NOMO-1 treated with DMSO at 0.1 percent for 48 hours (cell line): ENCODE data around the gene PLCH1.
A peak's percentile ranks its signal among the peaks of the same experiment; 100 is the strongest.

Experiments used
- DNase-seq: peaks from one replicate; lab custom pipeline; 2025; ENCODE audit not compliant: unreplicated experiment; lab: John Stamatoyannopoulos, UW

Gene PLCH1

DNA sequence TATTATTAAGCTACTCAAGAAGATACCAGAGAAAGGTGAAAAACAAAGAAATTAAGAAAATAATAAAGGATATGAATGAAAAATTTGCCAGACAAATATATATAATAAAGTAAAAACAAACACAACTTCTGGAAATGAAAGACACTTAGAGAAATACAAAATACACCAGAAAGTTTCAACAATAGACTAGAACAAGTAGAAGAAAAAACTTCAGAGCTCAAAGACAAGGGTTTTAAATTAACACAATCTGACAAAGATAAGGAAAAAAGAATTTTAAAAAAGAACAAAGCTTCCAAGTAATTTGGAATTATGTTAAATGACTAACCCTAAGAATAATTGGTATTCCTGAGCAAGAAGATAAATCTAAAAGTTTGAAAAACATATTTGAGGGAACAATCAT is 135.3 kb downstream of the PLCH1 start:
- no peak for DNase-seq

GRCh38 chr3:155608228-155608920 is 136.5 kb downstream of the PLCH1 start:
- no peak for DNase-seq

- DNase-seq: no peak
These were observed 137.1 kb downstream of the PLCH1 start for GRCh38 chr3:155607761-155608160.

GRCh38 chr3:155605571-155605970 is 139.3 kb downstream of the PLCH1 start:
- no peak for DNase-seq

DNA sequence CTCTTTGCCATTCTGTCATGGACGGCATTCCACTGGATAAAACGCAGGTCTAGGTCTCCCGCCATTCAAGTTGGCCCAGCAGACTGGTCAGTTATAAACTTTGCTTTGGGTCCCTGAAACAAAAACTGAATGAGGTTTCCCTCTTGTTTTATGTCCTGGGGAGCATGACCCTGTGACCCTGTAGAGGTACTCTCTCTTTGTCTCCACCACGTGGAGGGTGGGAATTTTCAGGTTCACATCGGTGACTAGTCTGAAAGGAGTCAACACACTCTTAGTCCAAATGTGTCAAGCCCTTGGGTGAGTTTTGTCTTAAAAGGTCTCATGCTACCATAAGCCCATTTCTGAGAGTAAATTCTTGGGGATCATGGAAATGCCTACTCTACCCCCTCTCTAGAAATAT is 139.9 kb downstream of the PLCH1 start:
- DNase-seq: no peak

- no peak for DNase-seq
These were observed 140.7 kb downstream of the PLCH1 start for GRCh38 chr3:155604126-155604525.

DNA sequence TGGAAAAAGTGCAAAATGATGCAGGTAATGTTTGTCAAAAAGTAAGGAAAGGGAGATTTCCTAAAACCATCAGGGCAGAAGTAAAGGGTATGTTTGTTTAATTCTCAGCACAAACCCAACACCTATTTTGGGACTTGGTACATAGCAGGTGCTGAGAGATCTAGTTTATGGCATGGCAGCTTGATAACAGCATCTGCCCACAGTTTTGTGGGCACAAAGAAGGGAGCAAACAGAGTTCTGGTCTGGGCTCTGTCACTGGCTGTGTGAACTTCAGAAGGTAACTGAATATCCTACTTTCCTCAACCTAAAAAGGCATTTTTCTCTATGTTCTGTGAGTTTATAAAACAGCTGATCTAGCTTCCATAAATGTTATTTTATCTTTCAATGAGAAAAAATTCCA is 141.6 kb downstream of the PLCH1 start:
- DNase-seq: no peak

DNA sequence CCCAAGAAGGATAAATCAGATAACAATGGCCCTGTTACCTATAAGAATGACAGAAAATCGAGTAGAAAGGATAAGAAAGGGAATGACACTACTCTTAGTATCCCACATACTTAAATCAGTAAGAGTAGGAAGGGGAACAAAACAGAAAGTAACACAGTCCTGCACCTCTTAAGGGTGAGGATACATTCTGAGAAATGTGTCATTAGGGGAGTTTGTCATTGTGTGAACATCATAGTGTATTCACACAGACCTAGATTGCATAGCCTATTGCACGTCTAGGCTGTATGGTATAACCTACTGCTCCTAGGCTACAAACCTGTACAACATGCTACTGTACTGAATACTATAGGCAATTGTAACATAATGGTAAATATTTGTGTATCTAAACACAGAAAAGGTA is 142.6 kb downstream of the PLCH1 start:
- DNase-seq: no peak

GRCh38 chr3:155598671-155599070 is 146.2 kb downstream of the PLCH1 start:
- DNase-seq: no peak

- DNase-seq: no peak
These were observed 148.3 kb downstream of the PLCH1 start for GRCh38 chr3:155596615-155597014.

GRCh38 chr3:155595371-155595770 is 149.5 kb downstream of the PLCH1 start:
- no peak for DNase-seq

- DNase-seq: no peak
These were observed 150.2 kb downstream of the PLCH1 start for GRCh38 chr3:155594526-155595187.

- no peak for DNase-seq
These were observed 157.3 kb downstream of the PLCH1 start for GRCh38 chr3:155587581-155587980.

- DNase-seq: no peak
These were observed 159.5 kb downstream of the PLCH1 start for GRCh38 chr3:155585384-155585783.

GRCh38 chr3:155581579-155581978 is 163.3 kb downstream of the PLCH1 start:
- DNase-seq: peak; percentile 69

- no peak for DNase-seq
These were observed 172.8 kb downstream of the PLCH1 start for GRCh38 chr3:155572085-155572484.

DNA sequence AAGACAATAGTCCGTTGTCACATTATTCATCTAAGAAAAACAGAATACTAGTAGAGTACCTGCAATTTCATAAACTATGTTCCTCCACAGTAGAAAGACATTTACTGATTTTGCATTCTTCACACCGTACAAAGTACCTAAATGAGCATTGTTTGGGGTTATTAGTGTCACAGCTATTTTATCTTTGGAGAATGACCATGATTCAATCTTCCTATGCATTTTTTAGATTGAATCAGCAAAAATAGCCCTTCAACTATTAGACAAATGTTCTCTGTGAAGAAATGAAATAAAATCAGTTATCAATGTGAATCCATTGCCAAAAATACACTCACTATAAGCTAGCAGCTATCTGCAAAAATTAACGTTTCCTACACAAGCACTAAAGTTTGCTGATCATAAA is 176.6 kb downstream of the PLCH1 start:
- no peak for DNase-seq

GRCh38 chr3:155560594-155560993 is 184.3 kb downstream of the PLCH1 start:
- no peak for DNase-seq

- no peak for DNase-seq
These were observed 184.7 kb downstream of the PLCH1 start for GRCh38 chr3:155560135-155560534.

DNA sequence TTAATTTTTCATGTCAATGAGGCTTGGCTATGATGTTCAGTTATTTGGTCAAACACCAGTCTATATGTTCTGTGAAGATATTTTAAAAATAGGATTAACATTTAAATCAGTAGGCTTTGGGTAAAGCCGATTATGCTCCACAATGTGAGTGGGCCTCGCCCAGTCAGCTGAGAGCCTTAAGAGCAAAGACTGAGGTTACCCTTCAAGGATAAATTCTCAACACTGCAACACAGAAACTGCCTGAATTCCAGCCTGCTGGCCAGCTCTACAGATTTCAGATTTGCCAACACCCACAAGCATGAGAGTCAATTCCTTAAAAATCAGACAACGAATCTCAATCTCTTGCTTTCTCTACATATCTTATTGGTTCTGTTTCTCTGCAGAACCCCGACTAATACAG is 188.3 kb downstream of the PLCH1 start:
- DNase-seq: no peak

- DNase-seq: no peak
These were observed 189.3 kb downstream of the PLCH1 start for GRCh38 chr3:155555479-155556060.

- DNase-seq: peak; percentile 18
These were observed 190.0 kb downstream of the PLCH1 start for GRCh38 chr3:155554777-155555451.
